ENCODE measurements around the gene TIFAB.

The TIFAB gene

GRCh38 chr5:135447298-135447929 lies 4.7 kb downstream of the TIFAB start, which contains the start of gene DCANP1:
Gene DCANP1, minus strand, starts transcription at chr5:135447348. Its CDS starts 240 bp downstream, at chr5:135447108.
- H3K4me1 ChIP-seq (ENCODE audit: insufficient read depth, low read length): no peaks in the 10 kb centered on the region
- peaks cover 20% of the 10 kb centered on the region for H3K27me3 ChIP-seq (ENCODE audit: insufficient read depth, low read length, poor library complexity)
- H3K36me3 ChIP-seq (ENCODE audit: insufficient read depth, low read length): no peaks in the 10 kb centered on the region
- TF ChIP-seq CTCF (IDR thresholded peaks at IDR 0.05; ENCODE audit: borderline replicate concordance, extremely low read depth, low read length, poor library complexity, severe bottlenecking) (no peak), EZH2 (IDR thresholded peaks at IDR 0.05; ENCODE audit: borderline replicate concordance, low read depth, low read length, severe bottlenecking) (no peak)
- ATAC-seq (ENCODE audit: insufficient read depth, low read depth): no peak
- H4K20me1 ChIP-seq (ENCODE audit: insufficient read depth, low read length): no peaks in the 10 kb centered on the region
- H3K9ac ChIP-seq (ENCODE audit: low read depth, low read length): no peak within 1 kb of the TSS
- no peaks in the 10 kb centered on the region for H3K79me2 ChIP-seq (ENCODE audit: insufficient read depth, low read length)
- H3K27ac ChIP-seq (ENCODE audit: low read length): no peak within 1 kb of the TSS
- no peak within 1 kb of the TSS for H3K4me2 ChIP-seq (ENCODE audit: insufficient read depth, low read length)
- H3K4me3 ChIP-seq (ENCODE audit: low read depth in 1 of 2, low read length in 2 of 2): no peak within 1 kb of the TSS
- no peak within 1 kb of the TSS for H2AFZ ChIP-seq (ENCODE audit: low read depth, low read length)
- no peak for DNase-seq
- H3K9me3 ChIP-seq (ENCODE audit: insufficient read depth, low read length, severe bottlenecking): no peaks in the 10 kb centered on the region

GRCh38 chr5:135446615-135447014 lies 5.5 kb downstream of the TIFAB start:
- DNase-seq (no peak), ATAC-seq (ENCODE audit: insufficient read depth, low read depth) (no peak)
- Histone ChIP-seq H3K36me3 (ENCODE audit: insufficient read depth, low read length) (no peaks in the 10 kb centered on the region), H3K9ac (ENCODE audit: low read depth, low read length) (no peak overlapping the region), H3K9me3 (ENCODE audit: insufficient read depth, low read length, severe bottlenecking) (no peaks in the 10 kb centered on the region), H3K4me2 (ENCODE audit: insufficient read depth, low read length) (no peak overlapping the region), H3K27me3 (ENCODE audit: insufficient read depth, low read length, poor library complexity) (peaks cover 18% of the 10 kb centered on the region), H3K27ac (ENCODE audit: low read length) (no peak overlapping the region), H4K20me1 (ENCODE audit: insufficient read depth, low read length) (no peaks in the 10 kb centered on the region), H3K4me3 (ENCODE audit: low read depth in 1 of 2, low read length in 2 of 2) (no peak overlapping the region), H3K4me1 (ENCODE audit: insufficient read depth, low read length) (no peaks in the 10 kb centered on the region), H3K79me2 (ENCODE audit: insufficient read depth, low read length) (no peaks in the 10 kb centered on the region), H2AFZ (ENCODE audit: low read depth, low read length) (no peak overlapping the region)
- no peak for TF ChIP-seq CTCF (IDR thresholded peaks at IDR 0.05; ENCODE audit: borderline replicate concordance, extremely low read depth, low read length, poor library complexity, severe bottlenecking)
- no peak for TF ChIP-seq EZH2 (IDR thresholded peaks at IDR 0.05; ENCODE audit: borderline replicate concordance, low read depth, low read length, severe bottlenecking)

DNA sequence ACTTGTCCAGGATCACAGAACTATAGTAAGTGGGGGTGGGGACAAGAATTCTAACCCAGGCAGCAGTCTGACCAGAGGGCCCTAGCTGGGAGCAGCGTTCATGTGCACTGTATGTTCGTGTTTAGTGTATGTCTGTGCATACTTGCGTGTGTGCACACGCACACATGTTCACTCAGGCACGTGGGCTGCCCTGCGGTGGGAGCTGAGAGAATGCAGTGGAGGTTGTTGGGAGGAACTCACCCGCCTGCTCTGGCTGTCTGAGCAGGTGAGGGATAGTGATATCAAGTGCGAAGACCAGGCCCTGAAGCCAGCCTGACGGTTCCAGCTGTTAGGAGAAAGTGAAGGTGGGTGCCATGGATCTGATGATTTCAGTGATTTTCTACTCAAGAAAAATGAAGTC lies 5.9 kb downstream of the TIFAB start:
- ATAC-seq (ENCODE audit: insufficient read depth, low read depth) (no peak), DNase-seq (no peak)
- Histone ChIP-seq H4K20me1 (ENCODE audit: insufficient read depth, low read length) (no peaks in the 10 kb centered on the region), H3K4me2 (ENCODE audit: insufficient read depth, low read length) (no peak overlapping the region), H3K9me3 (ENCODE audit: insufficient read depth, low read length, severe bottlenecking) (no peaks in the 10 kb centered on the region), H3K36me3 (ENCODE audit: insufficient read depth, low read length) (no peaks in the 10 kb centered on the region), H3K27me3 (ENCODE audit: insufficient read depth, low read length, poor library complexity) (peaks cover 18% of the 10 kb centered on the region), H3K27ac (ENCODE audit: low read length) (no peak overlapping the region), H3K4me1 (ENCODE audit: insufficient read depth, low read length) (no peaks in the 10 kb centered on the region), H2AFZ (ENCODE audit: low read depth, low read length) (no peak overlapping the region), H3K79me2 (ENCODE audit: insufficient read depth, low read length) (no peaks in the 10 kb centered on the region), H3K9ac (ENCODE audit: low read depth, low read length) (no peak overlapping the region), H3K4me3 (ENCODE audit: low read depth in 1 of 2, low read length in 2 of 2) (no peak overlapping the region)
- TF ChIP-seq CTCF (IDR thresholded peaks at IDR 0.05; ENCODE audit: borderline replicate concordance, extremely low read depth, low read length, poor library complexity, severe bottlenecking): no peak
- TF ChIP-seq EZH2 (IDR thresholded peaks at IDR 0.05; ENCODE audit: borderline replicate concordance, low read depth, low read length, severe bottlenecking): no peak

All from DND-41 (cell line).